Smooth muscle cell (in vitro differentiated cells): ENCODE data around the gene KATNAL1. TPM values are rescaled to one million over a fixed set of nuclear protein-coding genes. Genes with fewer than 3 reads are reported as not detected.

Experiments used
- DNase-seq: peaks from one replicate; lab custom pipeline; 2025; ENCODE audit not compliant: unreplicated experiment; lab: John Stamatoyannopoulos, UW
- H2AFZ ChIP-seq: fragments of 200-600 bp; sonication (generic); 2 replicates; pipeline ENCODE4 v1.6.0; 2016; ENCODE audit warnings: antibody characterized with exemption, low read depth, mild to moderate bottlenecking
- H3F3A ChIP-seq: fragments of 200-600 bp; sonication (generic); 2 replicates; pipeline ENCODE4 v1.6.0; 2017; ENCODE audit warnings: antibody characterized with exemption, low read depth
- H3K27ac ChIP-seq: fragments of 200-600 bp; sonication (generic); 2 replicates; pipeline ENCODE4 v1.5.1; 2016; ENCODE audit warnings: low read depth, mild to moderate bottlenecking
- H3K27me3 ChIP-seq: fragments of 200-600 bp; sonication (generic); 2 replicates; pipeline ENCODE4 v1.6.1; 2016; ENCODE audit warnings: low read depth, mild to moderate bottlenecking
- H3K36me3 ChIP-seq: fragments of 200-600 bp; sonication (generic); 2 replicates; pipeline ENCODE4 v1.5.1; 2016; ENCODE audit warnings: low read depth
- H3K4me1 ChIP-seq: fragments of 200-600 bp; sonication (generic); 2 replicates; pipeline ENCODE4 v1.5.1; 2016; ENCODE audit warnings: low read depth
- H3K4me2 ChIP-seq: fragments of 200-600 bp; sonication (generic); 2 replicates; pipeline ENCODE4 v1.6.0; 2016; ENCODE audit warnings: mild to moderate bottlenecking
- H3K4me3 ChIP-seq: fragments of 200-600 bp; sonication (generic); 2 replicates; pipeline ENCODE4 v1.5.1; 2016; ENCODE audit warnings: mild to moderate bottlenecking
- H3K79me2 ChIP-seq: fragments of 200-600 bp; sonication (generic); 2 replicates; pipeline ENCODE4 v1.6.0; 2016; ENCODE audit warnings: low read depth, mild to moderate bottlenecking
- H3K9ac ChIP-seq: fragments of 200-600 bp; sonication (generic); 2 replicates; pipeline ENCODE4 v1.6.0; 2016; ENCODE audit warnings: low read depth
- H3K9me3 ChIP-seq: fragments of 200-600 bp; sonication (generic); replicated peaks from 2 replicates; pipeline ENCODE4 v1.5.1; 2016; ENCODE audit warnings: low read depth
- H4K20me1 ChIP-seq: fragments of 200-600 bp; sonication (generic); 2 replicates; pipeline ENCODE4 v1.6.0; 2016; ENCODE audit warnings: low read depth
- WGBS: methylation state at CpG from one replicate; pipeline ENCODE4 v1.1.7; 2016; ENCODE audit warnings: low lambda C conversion rate; 5-methylcytosine and 5-hydroxymethylcytosine counted together
- polyA plus RNA-seq: library from polyadenylated mRNA; unstranded; fragments of >200 nt; fragmentation: Nextera tagmentation; extraction: Ambion mirVana; gene quantifications from 2 replicates; pipeline ENCODE4 v1.2.1, GENCODE V29; 2016
- total RNA-seq: library from RNA; depleted of rRNA; stranded (reverse); fragments of >200 nt; gene quantifications from 2 replicates; pipeline ENCODE4 v1.2.3, GENCODE V29; 2014
- TF ChIP-seq, protein P1 (sequence below): fragments of 200-600 bp; sonication (generic); IDR thresholded peaks from 2 replicates; pipeline ENCODE4 v1.5.1; 2017; ENCODE audit warnings: borderline replicate concordance, mild to moderate bottlenecking, antibody characterized with exemption; ENCODE audit not compliant: insufficient read depth, poor library complexity, severe bottlenecking

The KATNAL1 gene
- total and polyA plus RNA-seq, 2 experiments from 2014 or later = 12.4 to 35.1 TPM

GRCh38 chr13:30319130-30319529 is 11.8 kb upstream of the KATNAL1 start:
- DNase-seq = no peak
- no peaks in the 10 kb centered on the region for H3K79me2 ChIP-seq
- peaks cover 14% of the 10 kb centered on the region for H3K4me1 ChIP-seq
- no peak overlapping the region for H3K27ac ChIP-seq
- no peak overlapping the region for H3K4me3 ChIP-seq
- H4K20me1 ChIP-seq = no peaks in the 10 kb centered on the region
- H3K9me3 ChIP-seq = no peaks in the 10 kb centered on the region
- H2AFZ ChIP-seq = no peak overlapping the region
- no peak overlapping the region for H3K4me2 ChIP-seq
- no peaks in the 10 kb centered on the region for H3K36me3 ChIP-seq
- peaks cover 8% of the 10 kb centered on the region for H3F3A ChIP-seq
- TF ChIP-seq, protein P1, sequence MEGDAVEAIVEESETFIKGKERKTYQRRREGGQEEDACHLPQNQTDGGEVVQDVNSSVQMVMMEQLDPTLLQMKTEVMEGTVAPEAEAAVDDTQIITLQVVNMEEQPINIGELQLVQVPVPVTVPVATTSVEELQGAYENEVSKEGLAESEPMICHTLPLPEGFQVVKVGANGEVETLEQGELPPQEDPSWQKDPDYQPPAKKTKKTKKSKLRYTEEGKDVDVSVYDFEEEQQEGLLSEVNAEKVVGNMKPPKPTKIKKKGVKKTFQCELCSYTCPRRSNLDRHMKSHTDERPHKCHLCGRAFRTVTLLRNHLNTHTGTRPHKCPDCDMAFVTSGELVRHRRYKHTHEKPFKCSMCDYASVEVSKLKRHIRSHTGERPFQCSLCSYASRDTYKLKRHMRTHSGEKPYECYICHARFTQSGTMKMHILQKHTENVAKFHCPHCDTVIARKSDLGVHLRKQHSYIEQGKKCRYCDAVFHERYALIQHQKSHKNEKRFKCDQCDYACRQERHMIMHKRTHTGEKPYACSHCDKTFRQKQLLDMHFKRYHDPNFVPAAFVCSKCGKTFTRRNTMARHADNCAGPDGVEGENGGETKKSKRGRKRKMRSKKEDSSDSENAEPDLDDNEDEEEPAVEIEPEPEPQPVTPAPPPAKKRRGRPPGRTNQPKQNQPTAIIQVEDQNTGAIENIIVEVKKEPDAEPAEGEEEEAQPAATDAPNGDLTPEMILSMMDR = no peak
- H3K27me3 ChIP-seq = no peaks in the 10 kb centered on the region
- 53% methylated on average over 4 of the region's 4 CpGs for WGBS
- H3K9ac ChIP-seq = no peak overlapping the region

DNA sequence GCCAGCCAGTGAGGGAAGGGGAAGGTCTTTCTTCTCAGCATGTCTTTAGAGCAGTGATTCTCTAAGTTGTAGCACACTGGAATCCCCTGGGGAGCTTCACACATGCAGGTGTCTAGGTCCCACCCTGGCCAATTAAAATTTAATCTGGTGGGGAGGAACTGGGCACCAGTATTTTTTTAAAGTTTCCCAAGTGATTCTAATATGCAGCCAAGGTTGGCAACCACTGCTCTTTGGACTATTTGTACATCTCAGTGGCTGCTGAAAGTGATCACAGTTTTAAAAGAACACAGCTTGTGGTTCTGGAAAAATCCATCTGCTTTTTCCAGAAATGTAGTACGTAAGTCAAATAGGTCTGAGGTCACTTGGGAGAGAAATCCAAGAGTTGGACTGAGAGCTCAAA is 10.7 kb upstream of the KATNAL1 start:
- Histone ChIP-seq H3K4me3 (no peak overlapping the region), H3F3A (peaks cover 8% of the 10 kb centered on the region), H3K4me1 (peaks cover 14% of the 10 kb centered on the region), H3K27me3 (no peaks in the 10 kb centered on the region), H3K27ac (no peak overlapping the region), H4K20me1 (no peaks in the 10 kb centered on the region), H3K36me3 (no peaks in the 10 kb centered on the region), H2AFZ (no peak overlapping the region), H3K9me3 (no peaks in the 10 kb centered on the region), H3K79me2 (no peaks in the 10 kb centered on the region), H3K4me2 (no peak overlapping the region), H3K9ac (no peak overlapping the region)
- DNase-seq = no peak
- TF ChIP-seq, protein P1 = no peak
- WGBS = 30% methylated on average over 1 of the region's 1 CpG

DNA sequence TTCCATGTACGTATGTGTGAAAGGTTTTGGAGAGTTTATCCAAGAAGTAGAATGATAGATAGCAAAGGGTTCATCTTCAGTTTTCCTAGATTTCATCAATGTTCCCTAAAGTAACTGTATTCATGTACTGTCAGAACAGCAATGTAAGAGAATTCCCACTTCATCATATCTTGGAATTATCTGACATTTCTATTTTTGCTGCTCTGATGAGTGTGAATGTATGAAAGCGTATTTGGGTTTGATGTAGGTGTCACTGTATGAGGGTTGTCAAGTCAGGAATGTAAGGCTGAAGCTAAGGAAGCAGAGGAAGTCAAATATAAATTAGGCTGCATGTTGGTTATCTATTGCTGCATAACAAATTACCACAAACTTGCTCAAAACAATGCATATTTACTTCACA is 7.2 kb upstream of the KATNAL1 start:
- Histone ChIP-seq H3K27ac (no peak overlapping the region), H3K4me1 (peaks cover 14% of the 10 kb centered on the region), H3K9ac (no peak overlapping the region), H3K27me3 (no peaks in the 10 kb centered on the region), H3K4me3 (no peak overlapping the region), H4K20me1 (no peaks in the 10 kb centered on the region), H3K4me2 (no peak overlapping the region), H2AFZ (no peak overlapping the region), H3K79me2 (no peaks in the 10 kb centered on the region), H3K9me3 (no peaks in the 10 kb centered on the region), H3K36me3 (no peaks in the 10 kb centered on the region), H3F3A (peaks cover 8% of the 10 kb centered on the region)
- no peak for DNase-seq
- TF ChIP-seq, protein P1 = no peak
- 95% methylated on average over 2 of the region's 2 CpGs for WGBS

DNA sequence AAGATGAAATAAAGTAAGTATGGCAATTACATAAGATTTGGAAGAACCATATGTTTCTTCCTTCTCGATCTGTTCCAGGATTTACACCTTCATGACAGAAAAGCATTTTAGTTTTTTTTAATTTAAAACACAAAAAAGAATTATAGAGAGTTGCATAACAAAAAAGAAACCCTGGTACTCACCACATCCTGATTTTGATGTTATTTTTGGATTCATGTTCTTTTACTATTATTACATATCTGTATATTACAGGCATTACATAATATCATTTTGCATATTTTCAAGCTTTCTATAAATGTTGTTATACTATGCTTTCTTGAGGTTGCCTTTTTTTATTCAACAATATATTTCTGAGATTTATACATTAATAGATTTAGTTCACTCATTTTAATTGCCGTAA is 6.7 kb upstream of the KATNAL1 start:
- no peak for DNase-seq
- no peaks in the 10 kb centered on the region for H3K27me3 ChIP-seq
- no peak overlapping the region for H3K9ac ChIP-seq
- no peaks in the 10 kb centered on the region for H3K9me3 ChIP-seq
- TF ChIP-seq, protein P1 = no peak
- H4K20me1 ChIP-seq = no peaks in the 10 kb centered on the region
- H3K4me3 ChIP-seq = no peak overlapping the region
- no peak overlapping the region for H3K27ac ChIP-seq
- no peaks in the 10 kb centered on the region for H3K36me3 ChIP-seq
- peaks cover 8% of the 10 kb centered on the region for H3F3A ChIP-seq
- H3K4me2 ChIP-seq = no peak overlapping the region
- WGBS = 96% methylated on average over 2 of the region's 2 CpGs
- peaks cover 14% of the 10 kb centered on the region for H3K4me1 ChIP-seq
- no peak overlapping the region for H2AFZ ChIP-seq
- no peaks in the 10 kb centered on the region for H3K79me2 ChIP-seq
